K562 (cell line): Measurements from ENCODE around the gene DNAJC1. TPM values are rescaled to one million over a fixed set of nuclear protein-coding genes. Genes with fewer than 3 reads are reported as not detected.

Source experiments
- ATAC-seq: fragments of 200-7000 bp; cut with Tn5 transposase; 3 replicates; pipeline ENCODE4 v1.9.1; 2020; ENCODE audit warnings: moderate library complexity
- BruUV-seq: library from RNA; stranded (reverse); fragments of 400-500 nt; replicated peaks from 2 replicates; lab custom pipeline; 2021; lab: Mats Ljungman, UMichigan
- CTCF ChIA-PET: fragments of 300-600 bp; formaldehyde crosslinking; extraction: SDS; loops from one replicate; lab custom pipeline; 2021; ENCODE audit warnings: low intra/inter-chr PET ratio; lab: Yijun Ruan, JAX
- POLR2A ChIA-PET: fragments of 300-600, 350-650 bp; sonication (Branson Sonifier 250); formaldehyde crosslinking; extraction: SDS; loops from one replicate; lab custom pipeline; 2021; ENCODE audit warnings: antibody characterized with exemption, inconsistent platforms; lab: Yijun Ruan, JAX
- DNase-seq, 4 experiments: peaks; one replicate each; pipeline versions ENCODE4 v3.0.0 to v3.0.0-alpha.2; 2011 to 2018; ENCODE audit warnings: low spot score in 3 of 4, mixed read lengths in 3 of 4; ENCODE audit errors: extremely low read depth in 1 of 4
- FAIRE-seq: peaks from 2 replicates; lab custom pipeline; 2011; peaks lifted over from hg19 to GRCh38; lab: Jason Lieb, UNC
- H2AFZ ChIP-seq: 2 replicates; pipeline ENCODE4 v1.6.0; 2011; ENCODE audit warnings: low read depth, low read length, control low read depth, inconsistent platforms
- H3K27ac ChIP-seq: fragments of 200-600 bp; 3 replicates; pipeline ENCODE4 v1.8.0; 2011; ENCODE audit warnings: low read depth, mild to moderate bottlenecking, control low read depth, inconsistent platforms, low read length, moderate library complexity, mixed read lengths; ENCODE audit errors: extremely low read depth
- H3K27me3 ChIP-seq, 2 experiments: fragments of 300-600 bp in 1 of 2; 2 replicates in 1 of 2; 3 replicates in 1 of 2; pipeline versions ENCODE4 v1.6.0 to v1.8.0; 2011; ENCODE audit warnings: inconsistent platforms in 2 of 2, low read length in 2 of 2, mild to moderate bottlenecking in 1 of 2, mixed read lengths in 1 of 2, moderate library complexity in 1 of 2; ENCODE audit not compliant: control insufficient read depth in 2 of 2, insufficient read depth in 2 of 2
- H3K36me3 ChIP-seq: fragments of 300-600 bp; 3 replicates; pipeline ENCODE4 v1.8.0; 2011; ENCODE audit warnings: mild to moderate bottlenecking, low read length, inconsistent platforms; ENCODE audit not compliant: control insufficient read depth, insufficient read depth
- H3K4me1 ChIP-seq, 2 experiments: fragments of 200-600 bp in 1 of 2; replicated peaks in 1 of 2; 2 replicates in 1 of 2; 3 replicates in 1 of 2; pipeline versions ENCODE4 v1.5.1 to v1.8.0; 2011; ENCODE audit warnings: inconsistent platforms in 2 of 2, low read length in 2 of 2, mild to moderate bottlenecking in 1 of 2, mixed read lengths in 1 of 2, moderate library complexity in 1 of 2; ENCODE audit not compliant: control insufficient read depth in 2 of 2, insufficient read depth in 2 of 2
- H3K4me2 ChIP-seq: 2 replicates; pipeline ENCODE4 v1.6.1; 2011; ENCODE audit warnings: low read length, control low read depth, inconsistent platforms, mixed read lengths; ENCODE audit not compliant: insufficient read depth
- H3K4me3 ChIP-seq: fragments of 200-600 bp; sonication (generic), shearing (Covaris generic); 2 replicates; pipeline ENCODE4 v1.5.1; 2016; ENCODE audit warnings: control low read depth, inconsistent platforms
- H3K79me2 ChIP-seq: fragments of 200-600 bp; 3 replicates; pipeline ENCODE4 v1.8.0; 2011; ENCODE audit warnings: low read length, inconsistent platforms; ENCODE audit not compliant: control insufficient read depth, insufficient read depth
- H3K9ac ChIP-seq, 2 experiments: 2 replicates each; pipeline versions ENCODE4 v1.6.0 to v1.6.1; 2011; ENCODE audit warnings: low read depth in 2 of 2, low read length in 2 of 2, control low read depth in 1 of 2, inconsistent platforms in 1 of 2, mild to moderate bottlenecking in 1 of 2, mixed read lengths in 1 of 2; ENCODE audit not compliant: insufficient read depth in 1 of 2
- H3K9me1 ChIP-seq: one replicate; pipeline ENCODE4 v1.6.0; 2011; ENCODE audit warnings: inconsistent platforms, mild to moderate bottlenecking, low read length, moderate library complexity; ENCODE audit not compliant: control insufficient read depth, insufficient read depth
- H3K9me3 ChIP-seq: replicated peaks from 2 replicates; pipeline ENCODE4 v1.5.1; 2011; ENCODE audit warnings: low read depth, low read length, inconsistent platforms; ENCODE audit not compliant: control insufficient read depth, insufficient read depth
- H4K20me1 ChIP-seq: replicated peaks from 2 replicates; pipeline ENCODE4 v1.6.1; 2011; ENCODE audit warnings: low read length, inconsistent platforms, mixed read lengths; ENCODE audit not compliant: control insufficient read depth, insufficient read depth
- CBFA2T3 ChIP-seq: fragments of 450-650 bp; IDR thresholded peaks from 2 replicates; pipeline ENCODE4 v1.6.1; 2017
- FUS ChIP-seq: fragments of 200-400 bp; formaldehyde crosslinking; optimal IDR thresholded peaks from 2 replicates; pipeline ENCODE3; 2017; ENCODE audit warnings: low read depth, low read length
- HNRNPLL ChIP-seq: fragments of 200-400 bp; formaldehyde crosslinking; IDR thresholded peaks from 2 replicates; pipeline ENCODE4 v1.6.1; 2017; ENCODE audit warnings: low read length, low read depth, mild to moderate bottlenecking; ENCODE audit not compliant: poor library complexity, severe bottlenecking
- HNRNPUL1 ChIP-seq: fragments of 200-400 bp; formaldehyde crosslinking; IDR thresholded peaks from 2 replicates; pipeline ENCODE4 v1.6.1; 2017; ENCODE audit warnings: low read length
- MYC ChIP-seq, 2 experiments: fragments of 250-450 bp in 1 of 2; sonication (Bioruptor Pico) in 1 of 2; IDR thresholded peaks; 2 replicates each; pipeline versions ENCODE4 v1.5.1 to v1.6.1; 2012 to 2021; ENCODE audit warnings: low read depth in 2 of 2, borderline replicate concordance in 1 of 2, improper control_type of control experiment in 1 of 2, low read length in 1 of 2, mild to moderate bottlenecking in 1 of 2, moderate library complexity in 1 of 2
- NR2C1 ChIP-seq, 2 experiments: fragments of 450-650 bp; IDR thresholded peaks; 2 replicates each; pipeline ENCODE4 v1.6.1; 2017; ENCODE audit warnings: mild to moderate bottlenecking in 2 of 2, antibody characterized with exemption in 1 of 2, inconsistent platforms in 1 of 2, missing compliant biosample characterization in 1 of 2, missing genetic modification characterization in 1 of 2
- TBL1XR1 ChIP-seq, 2 experiments: IDR thresholded peaks; 2 replicates each; pipeline ENCODE4 v1.6.1; 2012; ENCODE audit warnings: improper control_type of control experiment in 2 of 2, low read length in 2 of 2, mild to moderate bottlenecking in 1 of 2
- TSC22D4 ChIP-seq: fragments of 450-650 bp; IDR thresholded peaks from 2 replicates; pipeline ENCODE4 v1.6.1; 2016; ENCODE audit warnings: missing genetic modification characterization, missing biosample characterization, control low read depth
- XRCC5 ChIP-seq: fragments of 200-400 bp; formaldehyde crosslinking; IDR thresholded peaks from 2 replicates; pipeline ENCODE4 v1.6.1; 2017; ENCODE audit warnings: low read depth, mild to moderate bottlenecking, low read length
- ZC3H8 ChIP-seq: fragments of 450-650 bp; IDR thresholded peaks from 2 replicates; pipeline ENCODE4 v1.6.1; 2017
- ZNF57 ChIP-seq: fragments of 450-650 bp; formaldehyde crosslinking; IDR thresholded peaks from 2 replicates; pipeline ENCODE4 v1.4.0; 2020; ENCODE audit warnings: mild to moderate bottlenecking, moderate library complexity
- WGBS: fragments of 100-300 bp; shearing (Covaris generic); methylation state at CpG from one replicate; pipeline ENCODE4 v1.1.6; 2016; ENCODE audit warnings: low coverage, mixed read lengths; ENCODE audit not compliant: insufficient coverage; ENCODE audit errors: missing lambda C conversion rate; 5-methylcytosine and 5-hydroxymethylcytosine counted together
- in situ Hi-C: fragments of 300-500 bp; cut with MboI; formaldehyde crosslinking; loops from 4 replicates; pipeline ENCODE4 v1.15.0; 2018; ENCODE audit warnings: inconsistent platforms, mixed read lengths
- intact Hi-C: fragments of 100-400 bp; cut with micrococcal nuclease; formaldehyde crosslinking; loops from 2 replicates; pipeline ENCODE4 v1.14.2; 2022
- polyA plus RNA-seq, 8 experiments: library from polyadenylated mRNA; depleted of rRNA in 4 of 8; stranded (reverse) in 5 of 8; unstranded in 3 of 8; fragments of >200 nt; fragmentation: Nextera tagmentation in 2 of 8; fragmentation: Illumina TruSeq in 1 of 8; extraction: Ambion mirVana in 2 of 8; extraction: Trizol in 1 of 8; gene quantifications; 2 replicates each; pipeline versions ENCODE4 v1.2.1 to v1.2.3, GENCODE V29; 2011 to 2014; ENCODE audit warnings: inconsistent platforms in 1 of 8, missing spikeins in 1 of 8
- total RNA-seq, 7 experiments: library from RNA; depleted of rRNA in 6 of 7; stranded (reverse); fragments of >200 nt in 6 of 7; fragmentation: Illumina TruSeq in 2 of 7; extraction: Trizol in 2 of 7; gene quantifications; 2 replicates each; pipeline versions ENCODE4 v1.2.1 to v1.2.3, GENCODE V29; 2011 to 2021; ENCODE audit warnings: low replicate concordance in 1 of 7
- TF ChIP-seq, protein P1 (sequence below): fragments of 450-650 bp; IDR thresholded peaks from 2 replicates; pipeline ENCODE4 v1.7.1; 2018; ENCODE audit warnings: mild to moderate bottlenecking, low read depth; ENCODE audit not compliant: partially characterized antibody

The DNAJC1 gene
- total and polyA plus RNA-seq, 9 of the 15 experiments (the other 6 are each of a cell fraction or from before 2014, with no cell fraction given), result 5.4 to 77.6 (median 40.3) TPM

DNA sequence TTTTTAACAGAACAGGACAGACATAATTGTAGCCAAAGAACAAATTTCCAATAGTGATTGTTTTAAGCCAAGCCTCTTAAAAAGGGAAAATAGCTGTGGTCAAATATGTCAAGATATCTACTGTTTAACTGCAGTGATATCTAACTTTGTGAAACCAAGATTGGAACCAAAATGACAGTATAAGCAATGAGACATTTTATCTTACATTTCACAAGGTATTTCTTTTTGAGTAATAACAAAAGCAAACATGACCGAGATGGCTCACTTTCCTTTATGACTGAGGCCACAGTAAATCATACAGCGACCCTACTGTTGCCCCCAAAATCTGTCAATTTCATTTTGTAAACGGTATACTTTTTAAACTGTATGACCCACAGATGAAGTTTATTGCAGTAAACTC, 253.7 kb downstream of the DNAJC1 start:
- H3K4me3 ChIP-seq, result no peak overlapping the region
- BruUV-seq, result no TSS peak
- no peak for DNase-seq
- no peak overlapping the region for H2AFZ ChIP-seq
- 57% methylated on average over 3 of the region's 3 CpGs for WGBS
- peaks cover 5% of the 10 kb centered on the region; the same call in 1 of the 2 replicates for H4K20me1 ChIP-seq
- H3K9me1 ChIP-seq, result no peaks in the 10 kb centered on the region
- intact Hi-C loops (no loop called here), in situ Hi-C loops (no loop called here)
- H3K36me3 ChIP-seq, result peaks cover 8% of the 10 kb centered on the region; the same call in 2 of the 3 replicates
- TF ChIP-seq, protein P1, sequence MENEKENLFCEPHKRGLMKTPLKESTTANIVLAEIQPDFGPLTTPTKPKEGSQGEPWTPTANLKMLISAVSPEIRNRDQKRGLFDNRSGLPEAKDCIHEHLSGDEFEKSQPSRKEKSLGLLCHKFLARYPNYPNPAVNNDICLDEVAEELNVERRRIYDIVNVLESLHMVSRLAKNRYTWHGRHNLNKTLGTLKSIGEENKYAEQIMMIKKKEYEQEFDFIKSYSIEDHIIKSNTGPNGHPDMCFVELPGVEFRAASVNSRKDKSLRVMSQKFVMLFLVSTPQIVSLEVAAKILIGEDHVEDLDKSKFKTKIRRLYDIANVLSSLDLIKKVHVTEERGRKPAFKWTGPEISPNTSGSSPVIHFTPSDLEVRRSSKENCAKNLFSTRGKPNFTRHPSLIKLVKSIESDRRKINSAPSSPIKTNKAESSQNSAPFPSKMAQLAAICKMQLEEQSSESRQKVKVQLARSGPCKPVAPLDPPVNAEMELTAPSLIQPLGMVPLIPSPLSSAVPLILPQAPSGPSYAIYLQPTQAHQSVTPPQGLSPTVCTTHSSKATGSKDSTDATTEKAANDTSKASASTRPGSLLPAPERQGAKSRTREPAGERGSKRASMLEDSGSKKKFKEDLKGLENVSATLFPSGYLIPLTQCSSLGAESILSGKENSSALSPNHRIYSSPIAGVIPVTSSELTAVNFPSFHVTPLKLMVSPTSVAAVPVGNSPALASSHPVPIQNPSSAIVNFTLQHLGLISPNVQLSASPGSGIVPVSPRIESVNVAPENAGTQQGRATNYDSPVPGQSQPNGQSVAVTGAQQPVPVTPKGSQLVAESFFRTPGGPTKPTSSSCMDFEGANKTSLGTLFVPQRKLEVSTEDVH, result no peak
- TF ChIP-seq TSC22D4 (tag) (no peak), HNRNPUL1 (no peak), MYC (IDR thresholded peaks at IDR 0.05; ENCODE audit: low read depth, low read length) (no peak), MYC (CRISPR knock-in tag; IDR thresholded peaks at IDR 0.05; ENCODE audit: borderline replicate concordance, low read depth) (no peak), ZNF57 (CRISPR knock-in tag) (no peak), ZC3H8 (no peak), XRCC5 (no peak), CBFA2T3 (no peak), FUS (no peak), TBL1XR1 (IDR thresholded peaks at IDR 0.05; ENCODE audit: low read length in 2 of 2) (no peak), HNRNPLL (no peak), NR2C1 (IDR thresholded peaks at IDR 0.05) (no peak), NR2C1 (tag; IDR thresholded peaks at IDR 0.05) (no peak)
- H3K4me1 ChIP-seq, result peaks cover 6 to 29% of the 10 kb centered on the region in 2 experiments; a peak in 4 of 5 replicates
- no peaks in the 10 kb centered on the region for H3K27me3 ChIP-seq
- FAIRE-seq, result peak; percentile 61
- no peak overlapping the region for H3K4me2 ChIP-seq
- no peaks in the 10 kb centered on the region for H3K79me2 ChIP-seq
- H3K9ac ChIP-seq, result no peak overlapping the region
- no peak overlapping the region for H3K27ac ChIP-seq
- no peak for ATAC-seq
- no peaks in the 10 kb centered on the region for H3K9me3 ChIP-seq
- ChIA-PET CTCF (no interaction called here), POLR2A (no interaction called here)
